ENCODE measurements around the gene IGFBP3. TPM values are rescaled to one million over a fixed set of nuclear protein-coding genes. Genes with fewer than 3 reads are reported as not detected.

Gene IGFBP3
- total and polyA plus RNA-seq, 2 experiments from 2014 or later, result 11.2 to 11.3 TPM

DNA sequence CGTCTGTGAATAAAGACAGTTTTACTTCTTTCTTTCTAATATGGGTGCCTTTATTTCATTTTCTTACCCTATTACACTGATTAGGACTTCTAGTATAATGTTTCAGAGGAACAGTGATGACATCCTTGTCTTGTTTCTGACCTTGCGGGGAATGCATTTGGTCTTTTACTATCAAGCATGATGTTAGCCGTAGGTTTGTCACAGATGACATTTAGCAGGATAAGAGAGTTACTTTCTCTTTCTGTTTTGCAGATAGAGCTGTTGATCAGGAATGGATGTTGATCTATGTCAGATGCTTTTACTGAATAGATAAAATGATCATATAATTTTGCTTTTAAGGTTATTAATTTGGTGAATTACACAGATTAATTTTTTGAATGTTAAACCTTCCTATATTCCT lies 6.6 kb upstream of the IGFBP3 start:
- H3K27me3 ChIP-seq (ENCODE audit: insufficient read depth), result peaks cover 9% of the 10 kb centered on the region
- no peak overlapping the region for H2AFZ ChIP-seq
- no peak overlapping the region for H3K27ac ChIP-seq (ENCODE audit: low read depth)
- Mint-ChIP-seq H3K4me1 (peaks cover 20% of the 10 kb centered on the region), H3K27ac (no peak overlapping the region), H3K4me3 (no peak overlapping the region), H3K36me3 (ENCODE audit: low read depth) (no peaks in the 10 kb centered on the region; the same call in 2 of the 3 replicates), H3K9me3 (peaks cover 4% of the 10 kb centered on the region; the same call in 1 of the 3 replicates), H3K27me3 (ENCODE audit: insufficient read depth, low read depth, poor library complexity) (peaks cover 10% of the 10 kb centered on the region)
- ATAC-seq, result no peak
- H3F3A ChIP-seq (replicated peaks; ENCODE audit: low read depth), result no peaks in the 10 kb centered on the region; the same call in 1 of the 2 replicates
- H3K4me2 ChIP-seq, result no peak overlapping the region
- no peak for TF ChIP-seq CREB1 (CRISPR knock-in tag; IDR thresholded peaks at IDR 0.05; ENCODE audit: low read depth)
- no peak for TF ChIP-seq ZNF114 (CRISPR knock-in tag; IDR thresholded peaks at IDR 0.05)
- no peak for TF ChIP-seq POLR2AphosphoS5 (IDR thresholded peaks at IDR 0.05; ENCODE audit: low read depth)
- TF ChIP-seq, protein P1, sequence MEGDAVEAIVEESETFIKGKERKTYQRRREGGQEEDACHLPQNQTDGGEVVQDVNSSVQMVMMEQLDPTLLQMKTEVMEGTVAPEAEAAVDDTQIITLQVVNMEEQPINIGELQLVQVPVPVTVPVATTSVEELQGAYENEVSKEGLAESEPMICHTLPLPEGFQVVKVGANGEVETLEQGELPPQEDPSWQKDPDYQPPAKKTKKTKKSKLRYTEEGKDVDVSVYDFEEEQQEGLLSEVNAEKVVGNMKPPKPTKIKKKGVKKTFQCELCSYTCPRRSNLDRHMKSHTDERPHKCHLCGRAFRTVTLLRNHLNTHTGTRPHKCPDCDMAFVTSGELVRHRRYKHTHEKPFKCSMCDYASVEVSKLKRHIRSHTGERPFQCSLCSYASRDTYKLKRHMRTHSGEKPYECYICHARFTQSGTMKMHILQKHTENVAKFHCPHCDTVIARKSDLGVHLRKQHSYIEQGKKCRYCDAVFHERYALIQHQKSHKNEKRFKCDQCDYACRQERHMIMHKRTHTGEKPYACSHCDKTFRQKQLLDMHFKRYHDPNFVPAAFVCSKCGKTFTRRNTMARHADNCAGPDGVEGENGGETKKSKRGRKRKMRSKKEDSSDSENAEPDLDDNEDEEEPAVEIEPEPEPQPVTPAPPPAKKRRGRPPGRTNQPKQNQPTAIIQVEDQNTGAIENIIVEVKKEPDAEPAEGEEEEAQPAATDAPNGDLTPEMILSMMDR (conservative IDR thresholded peaks at IDR 0.05; ENCODE audit: low read depth in 2 of 2), result no peak
- TF ChIP-seq, protein P2, sequence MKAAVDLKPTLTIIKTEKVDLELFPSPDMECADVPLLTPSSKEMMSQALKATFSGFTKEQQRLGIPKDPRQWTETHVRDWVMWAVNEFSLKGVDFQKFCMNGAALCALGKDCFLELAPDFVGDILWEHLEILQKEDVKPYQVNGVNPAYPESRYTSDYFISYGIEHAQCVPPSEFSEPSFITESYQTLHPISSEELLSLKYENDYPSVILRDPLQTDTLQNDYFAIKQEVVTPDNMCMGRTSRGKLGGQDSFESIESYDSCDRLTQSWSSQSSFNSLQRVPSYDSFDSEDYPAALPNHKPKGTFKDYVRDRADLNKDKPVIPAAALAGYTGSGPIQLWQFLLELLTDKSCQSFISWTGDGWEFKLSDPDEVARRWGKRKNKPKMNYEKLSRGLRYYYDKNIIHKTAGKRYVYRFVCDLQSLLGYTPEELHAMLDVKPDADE (IDR thresholded peaks at IDR 0.05), result no peak
- no peak for TF ChIP-seq EZH2phosphoT487 (IDR thresholded peaks at IDR 0.05; ENCODE audit: unreplicated experiment)
- no peak for TF ChIP-seq JUNB (IDR thresholded peaks at IDR 0.05; ENCODE audit: unreplicated experiment)
- no peaks in the 10 kb centered on the region for H3K79me2 ChIP-seq (replicated peaks; ENCODE audit: insufficient read depth)
- H3K9me2 ChIP-seq (ENCODE audit: insufficient read depth), result peaks cover 13% of the 10 kb centered on the region; the same call in 1 of the 2 replicates
- H4K20me1 ChIP-seq (replicated peaks; ENCODE audit: insufficient read depth), result no peaks in the 10 kb centered on the region
- DNase-seq (ENCODE audit: low spot score), result no peak
- no peak overlapping the region for H3K4me3 ChIP-seq
- peaks cover 22% of the 10 kb centered on the region for H3K4me1 ChIP-seq (ENCODE audit: insufficient read depth)
- no peaks in the 10 kb centered on the region for H3K36me3 ChIP-seq (ENCODE audit: insufficient read depth)

DNA sequence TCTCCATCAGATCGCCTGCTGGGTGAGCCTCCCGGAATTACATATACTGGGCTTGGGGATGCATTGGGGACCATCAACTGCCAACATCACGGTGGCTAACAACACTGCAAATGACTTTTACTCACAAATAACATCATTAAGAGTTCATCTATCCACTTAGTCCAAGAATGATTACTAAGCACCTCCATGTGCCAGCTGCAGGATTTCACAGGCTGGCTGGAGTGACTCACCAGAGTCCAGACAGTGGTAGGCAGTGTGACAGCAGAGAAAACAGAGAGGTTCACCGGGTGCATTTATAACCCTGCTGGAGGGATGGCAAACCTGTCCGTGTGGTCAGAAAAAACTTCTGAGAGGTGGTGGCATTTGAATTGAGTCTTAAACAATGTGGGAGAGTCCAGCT lies 3.2 kb upstream of the IGFBP3 start:
- H3K4me2 ChIP-seq, result peak overlapping the region; percentile 84
- 0 out of 2 replicates have a peak overlapping the region, but pooled peaks have one; percentile 46 for H3K27ac Mint-ChIP-seq
- 0 out of 2 replicates have a peak overlapping the region, but pooled peaks have one; percentile 77 for H3K4me3 ChIP-seq
- H3K27me3 Mint-ChIP-seq (ENCODE audit: insufficient read depth, low read depth, poor library complexity), result peaks cover 36% of the 10 kb centered on the region
- H3K4me1 Mint-ChIP-seq, result peaks cover 36% of the 10 kb centered on the region
- peaks cover 4% of the 10 kb centered on the region; the same call in 1 of the 3 replicates for H3K9me3 Mint-ChIP-seq
- no peak overlapping the region for H3K4me3 Mint-ChIP-seq
- H3K36me3 ChIP-seq (ENCODE audit: insufficient read depth), result no peaks in the 10 kb centered on the region
- no peaks in the 10 kb centered on the region for H3K79me2 ChIP-seq (replicated peaks; ENCODE audit: insufficient read depth)
- no peaks in the 10 kb centered on the region for H4K20me1 ChIP-seq (replicated peaks; ENCODE audit: insufficient read depth)
- no peaks in the 10 kb centered on the region; the same call in 2 of the 3 replicates for H3K36me3 Mint-ChIP-seq (ENCODE audit: low read depth)
- peaks cover 35% of the 10 kb centered on the region for H3K4me1 ChIP-seq (ENCODE audit: insufficient read depth)
- H3K27ac ChIP-seq (ENCODE audit: low read depth), result no peak overlapping the region
- peaks cover 13% of the 10 kb centered on the region; the same call in 1 of the 2 replicates for H3K9me2 ChIP-seq (ENCODE audit: insufficient read depth)
- peaks cover 40% of the 10 kb centered on the region for H3K27me3 ChIP-seq (ENCODE audit: insufficient read depth)
- H2AFZ ChIP-seq, result peak overlapping the region; percentile 60
- DNase-seq (ENCODE audit: low spot score), result no peak
- no peak for ATAC-seq
- H3F3A ChIP-seq (replicated peaks; ENCODE audit: low read depth), result peaks cover 6% of the 10 kb centered on the region; the same call in 1 of the 2 replicates
- TF ChIP-seq, protein P3, sequence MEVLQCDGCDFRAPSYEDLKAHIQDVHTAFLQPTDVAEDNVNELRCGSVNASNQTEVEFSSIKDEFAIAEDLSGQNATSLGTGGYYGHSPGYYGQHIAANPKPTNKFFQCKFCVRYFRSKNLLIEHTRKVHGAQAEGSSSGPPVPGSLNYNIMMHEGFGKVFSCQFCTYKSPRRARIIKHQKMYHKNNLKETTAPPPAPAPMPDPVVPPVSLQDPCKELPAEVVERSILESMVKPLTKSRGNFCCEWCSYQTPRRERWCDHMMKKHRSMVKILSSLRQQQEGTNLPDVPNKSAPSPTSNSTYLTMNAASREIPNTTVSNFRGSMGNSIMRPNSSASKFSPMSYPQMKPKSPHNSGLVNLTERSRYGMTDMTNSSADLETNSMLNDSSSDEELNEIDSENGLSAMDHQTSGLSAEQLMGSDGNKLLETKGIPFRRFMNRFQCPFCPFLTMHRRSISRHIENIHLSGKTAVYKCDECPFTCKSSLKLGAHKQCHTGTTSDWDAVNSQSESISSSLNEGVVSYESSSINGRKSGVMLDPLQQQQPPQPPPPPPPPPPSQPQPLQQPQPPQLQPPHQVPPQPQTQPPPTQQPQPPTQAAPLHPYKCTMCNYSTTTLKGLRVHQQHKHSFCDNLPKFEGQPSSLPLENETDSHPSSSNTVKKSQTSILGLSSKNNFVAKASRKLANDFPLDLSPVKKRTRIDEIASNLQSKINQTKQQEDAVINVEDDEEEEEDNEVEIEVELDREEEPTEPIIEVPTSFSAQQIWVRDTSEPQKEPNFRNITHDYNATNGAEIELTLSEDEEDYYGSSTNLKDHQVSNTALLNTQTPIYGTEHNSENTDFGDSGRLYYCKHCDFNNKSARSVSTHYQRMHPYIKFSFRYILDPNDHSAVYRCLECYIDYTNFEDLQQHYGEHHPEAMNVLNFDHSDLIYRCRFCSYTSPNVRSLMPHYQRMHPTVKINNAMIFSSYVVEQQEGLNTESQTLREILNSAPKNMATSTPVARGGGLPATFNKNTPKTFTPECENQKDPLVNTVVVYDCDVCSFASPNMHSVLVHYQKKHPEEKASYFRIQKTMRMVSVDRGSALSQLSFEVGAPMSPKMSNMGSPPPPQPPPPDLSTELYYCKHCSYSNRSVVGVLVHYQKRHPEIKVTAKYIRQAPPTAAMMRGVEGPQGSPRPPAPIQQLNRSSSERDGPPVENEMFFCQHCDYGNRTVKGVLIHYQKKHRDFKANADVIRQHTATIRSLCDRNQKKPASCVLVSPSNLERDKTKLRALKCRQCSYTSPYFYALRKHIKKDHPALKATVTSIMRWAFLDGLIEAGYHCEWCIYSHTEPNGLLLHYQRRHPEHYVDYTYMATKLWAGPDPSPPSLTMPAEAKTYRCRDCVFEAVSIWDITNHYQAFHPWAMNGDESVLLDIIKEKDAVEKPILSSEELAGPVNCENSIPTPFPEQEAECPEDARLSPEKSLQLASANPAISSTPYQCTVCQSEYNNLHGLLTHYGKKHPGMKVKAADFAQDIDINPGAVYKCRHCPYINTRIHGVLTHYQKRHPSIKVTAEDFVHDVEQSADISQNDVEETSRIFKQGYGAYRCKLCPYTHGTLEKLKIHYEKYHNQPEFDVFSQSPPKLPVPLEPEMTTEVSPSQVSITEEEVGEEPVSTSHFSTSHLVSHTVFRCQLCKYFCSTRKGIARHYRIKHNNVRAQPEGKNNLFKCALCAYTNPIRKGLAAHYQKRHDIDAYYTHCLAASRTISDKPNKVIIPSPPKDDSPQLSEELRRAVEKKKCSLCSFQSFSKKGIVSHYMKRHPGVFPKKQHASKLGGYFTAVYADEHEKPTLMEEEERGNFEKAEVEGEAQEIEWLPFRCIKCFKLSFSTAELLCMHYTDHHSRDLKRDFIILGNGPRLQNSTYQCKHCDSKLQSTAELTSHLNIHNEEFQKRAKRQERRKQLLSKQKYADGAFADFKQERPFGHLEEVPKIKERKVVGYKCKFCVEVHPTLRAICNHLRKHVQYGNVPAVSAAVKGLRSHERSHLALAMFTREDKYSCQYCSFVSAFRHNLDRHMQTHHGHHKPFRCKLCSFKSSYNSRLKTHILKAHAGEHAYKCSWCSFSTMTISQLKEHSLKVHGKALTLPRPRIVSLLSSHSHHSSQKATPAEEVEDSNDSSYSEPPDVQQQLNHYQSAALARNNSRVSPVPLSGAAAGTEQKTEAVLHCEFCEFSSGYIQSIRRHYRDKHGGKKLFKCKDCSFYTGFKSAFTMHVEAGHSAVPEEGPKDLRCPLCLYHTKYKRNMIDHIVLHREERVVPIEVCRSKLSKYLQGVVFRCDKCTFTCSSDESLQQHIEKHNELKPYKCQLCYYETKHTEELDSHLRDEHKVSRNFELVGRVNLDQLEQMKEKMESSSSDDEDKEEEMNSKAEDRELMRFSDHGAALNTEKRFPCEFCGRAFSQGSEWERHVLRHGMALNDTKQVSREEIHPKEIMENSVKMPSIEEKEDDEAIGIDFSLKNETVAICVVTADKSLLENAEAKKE (CRISPR knock-in tag; IDR thresholded peaks at IDR 0.05), result no peak
- TF ChIP-seq, protein P2 (IDR thresholded peaks at IDR 0.05), result no peak
- TF ChIP-seq ZNF114 (CRISPR knock-in tag; IDR thresholded peaks at IDR 0.05) (no peak), EZH2 (IDR thresholded peaks at IDR 0.05; ENCODE audit: low read depth, unreplicated experiment) (no peak), ZNF331 (CRISPR knock-in tag; IDR thresholded peaks at IDR 0.05; ENCODE audit: low read depth) (no peak), EZH2phosphoT487 (IDR thresholded peaks at IDR 0.05; ENCODE audit: unreplicated experiment) (no peak), NANOG (IDR thresholded peaks at IDR 0.05; ENCODE audit: borderline replicate concordance) (no peak), STAT1 (IDR thresholded peaks at IDR 0.05; ENCODE audit: unreplicated experiment) (no peak)

All from GM23338 (cell line).